Panc1 (cell line): Measurements from ENCODE around the gene PRKAG2. TPM values are rescaled to one million over a fixed set of nuclear protein-coding genes. Genes with fewer than 3 reads are reported as not detected.

Experiments used
- ATAC-seq: fragments of 200-7000 bp; cut with Tn5 transposase; 2 replicates; pipeline ENCODE4 v1.9.1; 2020; ENCODE audit warnings: mild to moderate bottlenecking, moderate library complexity
- BruUV-seq: library from RNA; stranded (reverse); fragments of 400-500 nt; replicated peaks from 2 replicates; lab custom pipeline; 2021; lab: Mats Ljungman, UMichigan
- CTCF ChIA-PET: fragments of 300-600 bp; sonication (Branson Sonifier 250); formaldehyde crosslinking; loops from one replicate; lab custom pipeline; 2022; ENCODE audit warnings: antibody characterized with exemption; lab: Charles Lee
- POLR2A ChIA-PET: fragments of 300-600 bp; sonication (Branson Sonifier 250); formaldehyde crosslinking; loops from one replicate; lab custom pipeline; 2022; ENCODE audit warnings: antibody characterized with exemption; lab: Charles Lee
- DNase-seq: peaks from one replicate; pipeline ENCODE4 v3.0.0-alpha.2; 2010; ENCODE audit warnings: low read depth, low spot score
- H3K27ac ChIP-seq: 2 replicates; pipeline ENCODE4 v1.5.1; 2011; ENCODE audit warnings: mild to moderate bottlenecking, low read length, inconsistent platforms
- H3K27me3 ChIP-seq: fragments of 200-500 bp; sonication (Bioruptor generic); 2 replicates; pipeline ENCODE4 v1.6.0; 2014; ENCODE audit warnings: low read length, inconsistent platforms; ENCODE audit not compliant: control insufficient read depth, insufficient read depth
- H3K36me3 ChIP-seq: fragments of 200-500 bp; sonication (Bioruptor generic); 2 replicates; pipeline ENCODE4 v1.5.1; 2014; ENCODE audit warnings: inconsistent platforms, mild to moderate bottlenecking, low read length, moderate library complexity; ENCODE audit not compliant: control insufficient read depth, insufficient read depth
- H3K4me1 ChIP-seq: 2 replicates; pipeline ENCODE4 v1.5.1; 2011; ENCODE audit warnings: inconsistent platforms, mild to moderate bottlenecking, low read length, moderate library complexity; ENCODE audit not compliant: control insufficient read depth, insufficient read depth
- H3K4me3 ChIP-seq, 2 experiments: 2 replicates each; pipeline ENCODE4 v1.5.1; 2011 to 2012; ENCODE audit warnings: low read depth in 2 of 2, low read length in 2 of 2, mild to moderate bottlenecking in 2 of 2, inconsistent platforms in 1 of 2, moderate library complexity in 1 of 2
- H3K9me3 ChIP-seq: fragments of 200-500 bp; sonication (Bioruptor generic); 2 replicates; pipeline ENCODE4 v1.5.1; 2014; ENCODE audit warnings: low read depth, mild to moderate bottlenecking, inconsistent platforms, low read length, moderate library complexity; ENCODE audit not compliant: control insufficient read depth, insufficient read depth
- CTCF ChIP-seq: fragments of 450-650 bp; IDR thresholded peaks from 2 replicates; pipeline ENCODE4 v1.5.1; 2017; ENCODE audit warnings: mild to moderate bottlenecking
- POLR2AphosphoS5 ChIP-seq: IDR thresholded peaks from 2 replicates; pipeline ENCODE4 v1.6.1; 2012; ENCODE audit warnings: mild to moderate bottlenecking, low read depth, low read length, moderate library complexity
- REST ChIP-seq, 2 experiments: IDR thresholded peaks; 2 replicates each; pipeline ENCODE4 v1.6.1; 2011 to 2012; ENCODE audit warnings: low read depth in 2 of 2, control low read depth in 1 of 2, low read length in 1 of 2, mild to moderate bottlenecking in 1 of 2, moderate library complexity in 1 of 2; ENCODE audit not compliant: insufficient read depth in 1 of 2
- SIN3A ChIP-seq: IDR thresholded peaks from 2 replicates; pipeline ENCODE4 v1.6.1; 2012; ENCODE audit warnings: low read depth, mild to moderate bottlenecking, low read length, moderate library complexity, borderline replicate concordance; ENCODE audit not compliant: insufficient read depth
- TCF7L2 ChIP-seq: IDR thresholded peaks from 2 replicates; pipeline ENCODE4 v1.6.1; 2011; ENCODE audit warnings: mild to moderate bottlenecking, low read depth, low read length, inconsistent platforms
- in situ Hi-C: cut with HindIII; loops from 2 replicates; pipeline ENCODE4 v1.10.0; 2016; ENCODE audit warnings: low sequenced_read_pairs, low pct_unique_long_range_greater_than_20kb
- intact Hi-C: fragments of 100-400 bp; cut with micrococcal nuclease; formaldehyde crosslinking; loops from one replicate; pipeline ENCODE4 v1.10.0; 2022; ENCODE audit not compliant: unreplicated experiment
- total RNA-seq: library from RNA; stranded (reverse); gene quantifications from one replicate; pipeline ENCODE4 v1.2.1, GENCODE V29; 2021; ENCODE audit not compliant: unreplicated experiment

The PRKAG2 gene
- total RNA-seq, 1 experiment from 2014 or later, result 71.6 TPM

GRCh38 chr7:151690606-151691005 lies 186.3 kb downstream of the PRKAG2 start:
- ChIA-PET CTCF (no interaction called here), POLR2A (no interaction called here)
- Histone ChIP-seq H3K9me3 (no peaks in the 10 kb centered on the region), H3K27me3 (no peaks in the 10 kb centered on the region), H3K27ac (peak overlapping the region; percentile 99), H3K36me3 (no peaks in the 10 kb centered on the region), H3K4me3 (no peak overlapping the region), H3K4me1 (peaks cover 68% of the 10 kb centered on the region)
- ATAC-seq (no peak), DNase-seq (no peak)
- in situ Hi-C loops (no loop called here), intact Hi-C loops (no loop called here)
- TF ChIP-seq POLR2AphosphoS5 (no peak), TCF7L2 (no peak), REST (IDR thresholded peaks at IDR 0.05; ENCODE audit: insufficient read depth in 1 of 2, low read depth in 2 of 2, low read length in 1 of 2) (no peak), CTCF (no peak), SIN3A (no peak)
- BruUV-seq, result no TSS peak

- CTCF ChIA-PET, result interaction anchor here (0.8 kb wide), 1 partner anchor 10 kb away, joined by 4 read pairs; no protein-coding TSS in a partner anchor
- no TSS peak for BruUV-seq
Measured at GRCh38 chr7:151689196-151689971, 187.5 kb downstream of the PRKAG2 start.

More at GRCh38 chr7:151689196-151689971, 187.5 kb downstream of the PRKAG2 start:
- POLR2A ChIA-PET, result interaction anchor here (0.6 to 0.7 kb wide), 2 partner anchors 16 to 53 kb away, joined by 5 to 10 read pairs; no protein-coding TSS in a partner anchor
- intact Hi-C loops (no loop called here), in situ Hi-C loops (no loop called here)
- Histone ChIP-seq H3K27me3 (no peaks in the 10 kb centered on the region), H3K4me1 (peaks cover 65% of the 10 kb centered on the region), H3K4me3 (peak overlapping the region in 1 of 2 experiments; percentile 26; a peak in 2 of 4 replicates), H3K9me3 (no peaks in the 10 kb centered on the region), H3K36me3 (no peaks in the 10 kb centered on the region), H3K27ac (peak overlapping the region; percentile 99)
- ATAC-seq, result peak; percentile 34
- DNase-seq, result no peak
- TF ChIP-seq SIN3A, result no peak
- no peak for TF ChIP-seq POLR2AphosphoS5
- TF ChIP-seq TCF7L2, result no peak
- TF ChIP-seq CTCF, result no peak
- TF ChIP-seq REST (IDR thresholded peaks at IDR 0.05; ENCODE audit: insufficient read depth in 1 of 2, low read depth in 2 of 2, low read length in 1 of 2), result no peak
